H1 (cell line): ENCODE results near the gene BICDL1.

ENCODE experiments used
- BACH1 ChIP-seq: IDR thresholded peaks from 2 replicates; pipeline ENCODE4 v1.6.1; 2012; ENCODE audit warnings: low read length, improper control_type of control experiment
- CBX5 ChIP-seq: fragments of 300-800, 300-1000 bp; sonication (generic); IDR thresholded peaks from 2 replicates; pipeline ENCODE4 v1.7.1; 2016; ENCODE audit warnings: antibody characterized with exemption, low read length, low read depth
- CHD1 ChIP-seq: IDR thresholded peaks from 2 replicates; pipeline ENCODE4 v1.6.1; 2012; ENCODE audit warnings: low read depth, low read length, improper control_type of control experiment
- CREB1 ChIP-seq: IDR thresholded peaks from 2 replicates; pipeline ENCODE4 v1.6.1; 2012; ENCODE audit warnings: inconsistent platforms
- EGR1 ChIP-seq: IDR thresholded peaks from 2 replicates; pipeline ENCODE4 v1.6.1; 2011; ENCODE audit warnings: low read depth, low read length, borderline replicate concordance
- HDAC2 ChIP-seq, 2 experiments: fragments of 300-600 bp in 1 of 2; sonication (generic) in 1 of 2; IDR thresholded peaks; 2 replicates each; pipeline ENCODE4 v1.6.1; 2011 to 2012; ENCODE audit warnings: low read depth in 2 of 2, low read length in 2 of 2, mild to moderate bottlenecking in 2 of 2, moderate library complexity in 2 of 2, borderline replicate concordance in 1 of 2, inconsistent platforms in 1 of 2
- PHF8 ChIP-seq: fragments of 200-600 bp; sonication (generic); conservative IDR thresholded peaks from 2 replicates; pipeline ENCODE4 v1.7.1; 2012; ENCODE audit warnings: low read depth, mild to moderate bottlenecking, inconsistent platforms, low read length, moderate library complexity
- POLR2A ChIP-seq, 2 experiments: IDR thresholded peaks; 1 replicate in 1 of 2; 2 replicates in 1 of 2; pipeline ENCODE4 v1.6.1; 2011; ENCODE audit warnings: low read depth in 2 of 2, low read length in 2 of 2, mild to moderate bottlenecking in 2 of 2; ENCODE audit errors: control extremely low read depth in 1 of 2
- POLR2AphosphoS5 ChIP-seq: IDR thresholded peaks from 2 replicates; pipeline ENCODE4 v1.6.1; 2011; ENCODE audit warnings: low read depth, low read length
- RAD21 ChIP-seq, 2 experiments: IDR thresholded peaks in 1 of 2; conservative IDR thresholded peaks in 1 of 2; 2 replicates each; pipeline ENCODE4 v1.6.1; 2011; ENCODE audit warnings: low read depth in 2 of 2, low read length in 2 of 2, improper control_type of control experiment in 1 of 2, inconsistent platforms in 1 of 2, mild to moderate bottlenecking in 1 of 2, moderate library complexity in 1 of 2
- SP1 ChIP-seq: IDR thresholded peaks from 2 replicates; pipeline ENCODE4 v1.6.1; 2011; ENCODE audit warnings: low read depth, low read length
- TAF1 ChIP-seq: IDR thresholded peaks from 2 replicates; pipeline ENCODE4 v1.6.1; 2011; ENCODE audit warnings: mild to moderate bottlenecking, low read depth, low read length
- TCF12 ChIP-seq: IDR thresholded peaks from 2 replicates; pipeline ENCODE4 v1.6.1; 2011; ENCODE audit warnings: low read depth, mild to moderate bottlenecking, low read length
- TF ChIP-seq, protein P1 (sequence below), 3 experiments: IDR thresholded peaks; 1 replicate in 2 of 3; 2 replicates in 1 of 3; pipeline versions ENCODE4 v1.5.1 to v1.6.1; 2011; ENCODE audit warnings: low read length in 3 of 3, mild to moderate bottlenecking in 3 of 3, inconsistent platforms in 2 of 3, low read depth in 1 of 3, moderate library complexity in 1 of 3; ENCODE audit not compliant: insufficient read depth in 1 of 3; ENCODE audit errors: control extremely low read depth in 1 of 3

DNA sequence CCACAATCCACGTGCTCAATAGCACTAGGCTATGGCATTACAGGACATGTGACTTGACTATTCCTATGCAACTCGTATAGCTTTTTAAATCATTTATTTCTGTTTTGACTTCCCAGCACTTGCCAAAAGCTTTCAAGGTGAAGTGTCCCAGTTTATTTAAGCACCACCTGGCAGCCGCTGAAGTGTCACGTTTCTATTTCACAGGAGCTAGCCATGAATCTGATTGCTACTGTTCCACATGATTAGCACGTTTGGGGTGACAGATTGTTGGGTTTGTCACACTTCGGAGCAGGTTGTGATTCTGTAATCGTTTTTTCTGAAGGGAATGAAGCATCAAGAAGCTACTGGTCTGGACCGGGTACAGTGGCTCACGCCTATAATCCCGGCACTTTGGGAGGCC lies 39.9 kb upstream of the BICDL1 start:
- TF ChIP-seq, protein P1, sequence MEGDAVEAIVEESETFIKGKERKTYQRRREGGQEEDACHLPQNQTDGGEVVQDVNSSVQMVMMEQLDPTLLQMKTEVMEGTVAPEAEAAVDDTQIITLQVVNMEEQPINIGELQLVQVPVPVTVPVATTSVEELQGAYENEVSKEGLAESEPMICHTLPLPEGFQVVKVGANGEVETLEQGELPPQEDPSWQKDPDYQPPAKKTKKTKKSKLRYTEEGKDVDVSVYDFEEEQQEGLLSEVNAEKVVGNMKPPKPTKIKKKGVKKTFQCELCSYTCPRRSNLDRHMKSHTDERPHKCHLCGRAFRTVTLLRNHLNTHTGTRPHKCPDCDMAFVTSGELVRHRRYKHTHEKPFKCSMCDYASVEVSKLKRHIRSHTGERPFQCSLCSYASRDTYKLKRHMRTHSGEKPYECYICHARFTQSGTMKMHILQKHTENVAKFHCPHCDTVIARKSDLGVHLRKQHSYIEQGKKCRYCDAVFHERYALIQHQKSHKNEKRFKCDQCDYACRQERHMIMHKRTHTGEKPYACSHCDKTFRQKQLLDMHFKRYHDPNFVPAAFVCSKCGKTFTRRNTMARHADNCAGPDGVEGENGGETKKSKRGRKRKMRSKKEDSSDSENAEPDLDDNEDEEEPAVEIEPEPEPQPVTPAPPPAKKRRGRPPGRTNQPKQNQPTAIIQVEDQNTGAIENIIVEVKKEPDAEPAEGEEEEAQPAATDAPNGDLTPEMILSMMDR (IDR thresholded peaks at IDR 0.05; ENCODE audit: control extremely low read depth in 1 of 3, insufficient read depth in 1 of 3, low read depth in 1 of 3, low read length in 3 of 3): no peak
- TF ChIP-seq TAF1 (no peak), POLR2AphosphoS5 (no peak), CREB1 (no peak), CHD1 (no peak), BACH1 (no peak), POLR2A (IDR thresholded peaks at IDR 0.05; ENCODE audit: control extremely low read depth in 1 of 2, low read depth in 2 of 2, low read length in 2 of 2) (no peak), CBX5 (no peak), HDAC2 (IDR thresholded peaks at IDR 0.05; ENCODE audit: borderline replicate concordance in 1 of 2, low read depth in 2 of 2, low read length in 2 of 2) (no peak), TCF12 (no peak), SP1 (no peak), RAD21 (IDR thresholded peaks at IDR 0.05 in 1 of 2, conservative IDR thresholded peaks at IDR 0.05 in 1 of 2; ENCODE audit: low read depth in 2 of 2, low read length in 2 of 2) (no peak), EGR1 (no peak), PHF8 (no peak)
